HG03280 (cell line): ENCODE measurements around the gene TBX6.
A peak's percentile ranks its signal among the peaks of the same experiment; 100 is the strongest.

Experiments
- ATAC-seq: cut with Tn5 transposase; IDR thresholded peaks from one replicate; pipeline ENCODE4 v1.9.1; 2021; ENCODE audit warnings: mild to moderate bottlenecking, moderate library complexity; ENCODE audit not compliant: unreplicated experiment

TBX6 gene

GRCh38 chr16:30087181-30087898, 4.4 kb downstream of the TBX6 start:
- ATAC-seq = no peak

DNA sequence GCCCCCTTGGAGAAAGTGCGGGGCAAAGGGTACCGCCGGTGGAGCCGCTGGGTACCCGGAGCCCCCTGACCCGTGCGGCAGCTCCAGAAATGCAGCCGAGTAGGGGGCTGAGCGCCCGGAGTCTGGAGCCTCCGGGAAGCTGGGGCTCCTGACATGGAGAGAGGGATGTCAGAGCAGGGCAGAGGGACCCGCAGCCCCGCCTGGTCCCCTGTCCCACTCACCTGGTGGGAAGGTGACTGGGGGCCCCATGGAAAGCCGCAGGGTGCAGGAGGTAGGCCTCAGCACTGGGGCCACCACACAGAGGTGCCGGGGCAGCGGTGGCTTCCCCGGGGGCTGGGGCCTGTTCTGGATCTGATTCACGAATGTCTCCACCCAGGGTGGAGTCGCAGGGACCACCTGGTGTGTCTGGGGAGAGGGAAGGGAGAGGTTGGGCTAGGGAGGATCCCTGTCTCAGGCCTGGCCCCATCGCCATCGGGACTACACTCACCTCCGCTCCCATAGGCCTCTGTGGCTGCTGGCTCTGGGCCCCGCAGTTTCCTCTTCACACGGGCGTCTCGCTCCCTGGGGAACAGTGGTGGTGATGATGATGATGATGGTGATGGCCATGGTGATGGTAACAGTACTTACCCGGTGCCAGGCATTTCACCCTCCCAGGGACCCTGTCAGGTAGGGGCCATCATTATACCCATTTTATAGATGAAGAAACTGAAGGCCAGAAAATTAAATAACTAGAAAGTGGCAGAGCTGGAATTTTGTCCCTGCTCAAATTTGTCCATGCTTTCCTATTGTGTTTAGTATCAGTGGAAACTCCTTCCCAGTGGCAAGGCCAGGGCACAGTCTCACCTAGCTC, 5.2 kb downstream of the TBX6 start:
- ATAC-seq = no peak

GRCh38 chr16:30085820-30086219, 5.9 kb downstream of the TBX6 start:
- ATAC-seq = no peak

DNA sequence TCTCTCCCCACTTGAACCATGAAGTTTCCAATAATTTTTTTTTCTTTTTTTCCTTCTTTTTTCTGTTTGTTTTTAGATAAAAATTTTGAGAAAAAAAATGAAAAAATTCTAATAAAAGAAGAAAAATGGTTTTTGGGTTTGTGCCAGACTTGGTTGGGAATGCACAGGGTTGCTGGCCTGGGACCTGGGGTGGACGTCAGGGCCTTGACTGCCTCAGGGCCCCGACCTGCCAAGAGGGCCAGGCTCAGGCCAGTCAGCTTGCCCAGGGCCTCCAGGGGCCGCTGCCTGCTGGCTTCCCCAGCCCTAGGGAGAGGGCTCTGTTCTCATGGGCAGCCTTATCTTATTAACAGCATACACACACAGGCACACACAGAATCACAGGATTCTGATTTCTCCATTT, 6.5 kb downstream of the TBX6 start:
- no peak for ATAC-seq

DNA sequence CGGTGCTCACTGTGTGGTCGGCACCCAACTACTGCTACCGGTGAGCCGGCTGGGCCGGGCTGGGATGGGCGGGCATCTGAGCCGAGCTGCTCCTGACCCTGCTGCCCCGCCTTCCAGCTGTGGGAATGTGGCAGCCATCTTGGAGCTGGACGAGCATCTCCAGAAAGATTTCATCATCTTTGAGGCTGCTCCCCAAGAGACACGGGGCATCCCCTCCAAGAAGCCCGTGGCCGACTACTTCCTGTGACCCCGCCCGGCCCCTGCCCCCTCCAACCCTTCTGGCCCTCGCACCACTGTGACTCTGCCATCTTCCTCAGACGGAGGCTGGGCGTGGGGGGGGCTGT, 6.9 kb downstream of the TBX6 start:
- ATAC-seq = no peak

GRCh38 chr16:30084096-30084815, 7.5 kb downstream of the TBX6 start:
- no peak for ATAC-seq

GRCh38 chr16:30083216-30084055, 8.3 kb downstream of the TBX6 start:
- ATAC-seq = no peak

- ATAC-seq = no peak
Measured at GRCh38 chr16:30082545-30083090, 9.1 kb downstream of the TBX6 start.

- ATAC-seq = no peak
Measured at GRCh38 chr16:30079480-30079879, 12.2 kb downstream of the TBX6 start.

DNA sequence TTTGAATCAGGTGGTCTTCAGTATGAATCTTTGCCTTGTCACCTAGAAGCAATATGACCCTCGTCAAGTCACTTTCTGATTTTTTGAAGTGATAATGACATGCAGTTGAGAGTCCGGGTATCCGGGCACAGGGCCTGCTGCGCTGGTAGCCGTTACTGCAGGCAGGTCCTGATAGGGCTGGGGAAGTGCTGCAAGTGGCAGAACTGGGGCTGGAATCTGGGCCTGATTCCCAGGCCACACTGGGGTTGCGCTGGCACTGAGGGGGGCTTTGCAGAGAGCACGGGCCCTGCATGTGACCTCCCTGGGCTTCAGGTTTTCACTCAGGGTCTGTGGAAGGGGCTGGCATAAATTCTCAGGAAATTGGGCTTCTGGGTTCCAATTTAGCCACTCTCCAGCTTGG, 13.0 kb downstream of the TBX6 start:
- no peak for ATAC-seq

GRCh38 chr16:30077656-30078055, 14.1 kb downstream of the TBX6 start:
- no peak for ATAC-seq

DNA sequence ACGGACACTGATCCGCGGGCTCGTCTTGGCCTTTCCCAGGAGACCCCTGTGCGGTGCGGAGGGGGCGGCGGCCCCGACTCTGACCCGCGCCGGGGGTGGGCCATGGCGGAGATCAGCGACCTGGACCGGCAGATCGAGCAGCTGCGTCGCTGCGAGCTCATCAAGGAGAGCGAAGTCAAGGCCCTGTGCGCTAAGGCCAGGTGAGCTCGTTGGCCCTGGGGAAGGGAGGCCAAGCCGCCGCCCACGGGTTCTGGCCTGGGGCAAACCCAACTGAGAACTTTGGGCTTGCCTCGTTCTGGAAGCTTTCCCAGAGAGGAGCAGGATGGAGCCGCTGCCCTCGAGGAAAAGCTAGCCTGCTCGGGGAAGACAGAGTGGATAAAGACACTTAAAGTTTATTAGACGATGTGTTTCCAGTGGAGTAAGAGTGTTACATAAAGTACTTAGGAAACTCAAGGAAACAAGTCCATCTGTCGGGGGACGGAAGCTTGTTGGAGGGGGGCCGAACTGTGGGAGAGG, 15.4 kb downstream of the TBX6 start:
- ATAC-seq = peak; percentile 37

DNA sequence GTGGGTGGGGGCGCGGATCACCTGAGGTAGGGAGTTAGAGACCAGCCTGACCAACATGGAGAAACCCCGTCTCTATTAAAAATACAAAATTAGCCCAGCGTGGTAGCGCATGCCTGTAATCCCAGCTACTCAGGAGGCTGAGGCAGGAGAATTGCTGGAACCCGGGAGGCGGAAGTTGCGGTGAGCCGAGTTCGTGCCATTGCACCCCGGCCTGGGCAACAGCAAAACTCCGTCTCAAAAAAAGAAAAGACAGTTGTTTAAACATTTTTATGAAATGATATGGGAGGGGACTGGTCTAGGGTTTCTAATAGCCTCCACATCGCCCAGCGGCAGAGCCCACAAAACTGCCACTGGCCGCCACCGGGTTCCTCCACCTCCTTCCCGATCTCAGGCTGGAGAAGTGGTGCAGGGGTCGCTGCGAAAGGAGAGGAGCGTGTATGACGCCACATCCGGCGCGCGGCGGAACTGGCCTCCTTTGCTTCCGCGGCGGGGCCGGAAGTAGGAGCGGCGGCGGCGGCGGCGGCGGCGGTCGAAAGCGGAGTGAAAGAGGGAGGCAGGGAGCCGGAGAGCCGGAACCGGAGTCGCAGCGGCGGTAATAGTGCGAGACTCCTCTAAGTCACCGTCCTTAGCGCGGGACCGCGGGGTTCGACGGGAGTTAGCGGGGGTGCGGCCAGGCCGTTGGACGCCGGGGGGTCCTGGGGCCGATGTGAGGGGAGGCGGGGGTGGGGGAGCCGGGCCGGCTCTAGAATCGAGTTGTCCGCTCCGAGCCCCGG, 16.0 kb downstream of the TBX6 start, which contains the start of gene PPP4C:
Gene PPP4C (plus strand): TSS at position 492 of the 773 bp plus-strand sequence. CDS start 384 bp downstream, outside the sequence.
- ATAC-seq = peak; percentile 83

DNA sequence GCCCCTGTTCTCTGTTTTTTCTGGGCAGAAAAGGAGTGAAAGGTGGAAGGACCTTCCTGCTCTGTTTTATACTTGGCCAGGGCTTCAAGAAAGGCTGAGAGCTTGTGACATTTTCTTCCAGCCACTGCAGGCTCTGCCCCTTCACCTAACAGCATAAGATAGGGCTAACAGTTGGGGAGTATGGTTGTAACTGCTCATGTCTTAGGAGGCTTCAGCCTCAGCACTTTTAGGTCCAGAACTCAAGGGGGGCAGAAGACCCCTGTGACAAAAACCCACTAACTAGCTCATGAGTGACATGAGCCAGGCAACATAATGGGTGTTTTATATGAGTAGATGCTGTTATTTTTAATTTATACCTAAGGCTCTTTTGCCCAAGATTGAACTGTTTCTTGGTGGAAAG, 21.2 kb downstream of the TBX6 start:
- ATAC-seq = no peak

GRCh38 chr16:30069611-30070462, 21.9 kb downstream of the TBX6 start:
- no peak for ATAC-seq

GRCh38 chr16:30068750-30069610, 22.7 kb downstream of the TBX6 start:
- ATAC-seq = no peak

- ATAC-seq = no peak
Measured at GRCh38 chr16:30068333-30068732, 23.4 kb downstream of the TBX6 start.

DNA sequence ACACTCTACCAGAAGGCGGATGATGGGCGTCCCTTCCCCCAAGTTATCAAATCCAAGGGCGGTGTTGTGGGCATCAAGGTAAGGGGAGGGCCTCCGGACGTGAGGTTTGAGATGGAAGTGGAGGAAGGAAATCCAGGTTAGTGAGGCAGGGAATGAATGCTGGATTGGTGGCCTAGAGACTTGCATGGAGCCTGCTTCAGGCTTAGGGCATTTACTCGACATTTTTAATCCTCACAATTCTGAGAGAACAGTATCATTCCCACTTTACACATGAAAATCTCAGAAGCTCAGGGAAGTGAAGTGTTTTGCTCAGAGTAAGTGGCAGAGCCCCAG, 24.2 kb downstream of the TBX6 start:
- no peak for ATAC-seq
